Endothelial cell of umbilical vein (primary cell): Measurements from ENCODE around the gene RAD51B. TPM values are rescaled to one million over a fixed set of nuclear protein-coding genes. Genes with fewer than 3 reads are reported as not detected.

Experiments
- BruUV-seq: library from RNA; stranded (reverse); fragments of 400-500 nt; replicated peaks from 2 replicates; lab custom pipeline; 2021; lab: Mats Ljungman, UMichigan
- CTCF ChIA-PET: fragments of 300-600, 350-600 bp; sonication (Branson Sonifier 250); formaldehyde crosslinking; loops from one replicate; lab custom pipeline; 2021; ENCODE audit warnings: antibody characterized with exemption, inconsistent platforms; lab: Charles Lee
- POLR2A ChIA-PET: fragments of 300-600, 350-600 bp; sonication (Branson Sonifier 250); formaldehyde crosslinking; loops from one replicate; lab custom pipeline; 2021; ENCODE audit warnings: antibody characterized with exemption, inconsistent platforms; lab: Charles Lee
- DNase-seq: peaks from one replicate; pipeline ENCODE4 v3.0.0-alpha.2; 2011; ENCODE audit warnings: low read depth, low spot score
- FAIRE-seq: peaks from 2 replicates; lab custom pipeline; 2011; peaks lifted over from hg19 to GRCh38; lab: Jason Lieb, UNC
- H2AFZ ChIP-seq: 2 replicates; pipeline ENCODE4 v1.6.0; 2012; ENCODE audit warnings: low read depth, low read length, control low read depth, inconsistent platforms
- H3K27ac ChIP-seq: 2 replicates; pipeline ENCODE4 v1.5.1; 2011; ENCODE audit warnings: low read depth, mild to moderate bottlenecking, control low read depth, low read length, moderate library complexity; ENCODE audit not compliant: insufficient read depth
- H3K27me3 ChIP-seq, 2 experiments: 2 replicates each; pipeline versions ENCODE4 v1.6.0 to v1.6.1; 2011; ENCODE audit warnings: low read length in 2 of 2, mixed read lengths in 1 of 2; ENCODE audit not compliant: control insufficient read depth in 2 of 2, insufficient read depth in 2 of 2
- H3K36me3 ChIP-seq, 2 experiments: 2 replicates in 1 of 2; 3 replicates in 1 of 2; pipeline ENCODE4 v1.5.1; 2011; ENCODE audit warnings: low read length in 2 of 2, mild to moderate bottlenecking in 1 of 2, moderate library complexity in 1 of 2; ENCODE audit not compliant: control insufficient read depth in 2 of 2, insufficient read depth in 2 of 2; ENCODE audit errors: extremely low read depth in 1 of 2
- H3K4me1 ChIP-seq: 3 replicates; pipeline ENCODE4 v1.5.1; 2011; ENCODE audit warnings: mild to moderate bottlenecking, low read length; ENCODE audit not compliant: control insufficient read depth, insufficient read depth; ENCODE audit errors: extremely low read depth
- H3K4me2 ChIP-seq: 2 replicates; pipeline ENCODE4 v1.6.1; 2011; ENCODE audit warnings: low read length, control low read depth, mixed read lengths; ENCODE audit not compliant: insufficient read depth
- H3K4me3 ChIP-seq, 3 experiments: fragments of 200-600 bp in 1 of 3; sonication (generic), shearing (Covaris generic) in 1 of 3; replicated peaks in 1 of 3; 2 replicates each; pipeline ENCODE4 v1.5.1; 2011 to 2016; ENCODE audit warnings: control low read depth in 3 of 3, low read length in 3 of 3, mild to moderate bottlenecking in 2 of 3, inconsistent platforms in 1 of 3, low read depth in 1 of 3, moderate library complexity in 1 of 3; ENCODE audit not compliant: insufficient read depth in 1 of 3
- H3K79me2 ChIP-seq: 2 replicates; pipeline ENCODE4 v1.6.0; 2012; ENCODE audit warnings: low read length, inconsistent platforms; ENCODE audit not compliant: control insufficient read depth, insufficient read depth
- H3K9ac ChIP-seq: replicated peaks from 2 replicates; pipeline ENCODE3; 2011; ENCODE audit warnings: low read length, control low read depth; ENCODE audit not compliant: insufficient read depth; ENCODE audit errors: extremely low read depth
- H3K9me1 ChIP-seq: replicated peaks from 3 replicates; pipeline ENCODE4 v1.6.0; 2011; ENCODE audit warnings: mild to moderate bottlenecking, low read length; ENCODE audit not compliant: control insufficient read depth, insufficient read depth; ENCODE audit errors: extremely low read depth
- H3K9me3 ChIP-seq: replicated peaks from 2 replicates; pipeline ENCODE4 v1.5.1; 2012; ENCODE audit warnings: low read length, inconsistent platforms; ENCODE audit not compliant: control insufficient read depth, insufficient read depth
- H4K20me1 ChIP-seq: replicated peaks from 2 replicates; pipeline ENCODE3; 2011; ENCODE audit warnings: mild to moderate bottlenecking, low read length; ENCODE audit not compliant: control insufficient read depth, insufficient read depth; ENCODE audit errors: extremely low read depth
- CTCF ChIP-seq, 2 donors: IDR thresholded peaks; 1 replicate in 1 of 2; 2 replicates in 1 of 2; pipeline ENCODE4 v1.5.1; 2011; ENCODE audit warnings: low read length in 2 of 2, mild to moderate bottlenecking in 2 of 2, moderate library complexity in 2 of 2, control low read depth in 1 of 2, inconsistent platforms in 1 of 2, low read depth in 1 of 2; ENCODE audit not compliant: insufficient read depth in 1 of 2; ENCODE audit errors: extremely low read depth in 1 of 2
- FOS ChIP-seq: IDR thresholded peaks from 2 replicates; pipeline ENCODE4 v1.6.1; 2011; ENCODE audit warnings: mild to moderate bottlenecking, low read length, moderate library complexity, borderline replicate concordance; ENCODE audit not compliant: insufficient read depth
- GATA2 ChIP-seq: IDR thresholded peaks from 2 replicates; pipeline ENCODE4 v1.7.0; 2011; ENCODE audit warnings: low read depth, mild to moderate bottlenecking, moderate library complexity, mixed read lengths, low read length; ENCODE audit not compliant: insufficient read length, insufficient read depth
- MYC ChIP-seq: IDR thresholded peaks from one replicate; pipeline ENCODE4 v1.6.1; 2011; ENCODE audit warnings: mild to moderate bottlenecking, low read depth, low read length
- POLR2A ChIP-seq: IDR thresholded peaks from 2 replicates; pipeline ENCODE4 v1.6.1; 2012; ENCODE audit warnings: low read depth, mild to moderate bottlenecking, control low read depth, low read length
- dilution Hi-C: fragments of 300-500 bp; cut with MboI; formaldehyde crosslinking; loops from one replicate; pipeline ENCODE4 v1.15.0; 2019; ENCODE audit warnings: low sequenced_read_pairs; ENCODE audit not compliant: extremely low pct_ligation_motif_present
- intact Hi-C: fragments of 100-400 bp; cut with micrococcal nuclease; formaldehyde crosslinking; loops from one replicate; pipeline ENCODE4 v1.10.0; 2022
- polyA plus RNA-seq, 4 experiments: library from polyadenylated mRNA; depleted of rRNA in 3 of 4; stranded (reverse) in 3 of 4; unstranded in 1 of 4; fragments of >200 nt; gene quantifications; 2 replicates each; pipeline versions ENCODE4 v1.2.1 to v1.2.3, GENCODE V29; 2011 to 2012; ENCODE audit warnings: missing spikeins in 1 of 4
- total RNA-seq: library from RNA; stranded (reverse); gene quantifications from 2 replicates; pipeline ENCODE4 v1.2.3, GENCODE V29; 2021

Gene RAD51B
- total and polyA plus RNA-seq, 2 donors (not counting 3 experiments of a cell fraction or from before 2014, with no cell fraction given): 3.9 to 19.0 TPM

GRCh38 chr14:68631394-68632053 is 811.9 kb downstream of the RAD51B start:
- FAIRE-seq: no peak
- POLR2A ChIA-PET: no interaction called here
- no peak for DNase-seq
- no peaks in the 10 kb centered on the region for H3K79me2 ChIP-seq
- H3K36me3 ChIP-seq: no peaks in the 10 kb centered on the region
- H3K9me1 ChIP-seq: no peaks in the 10 kb centered on the region
- H3K4me2 ChIP-seq: no peak overlapping the region
- intact Hi-C loops (no loop called here), dilution Hi-C loops (no loop called here)
- no peak overlapping the region for H3K9ac ChIP-seq
- H3K9me3 ChIP-seq: no peaks in the 10 kb centered on the region
- CTCF ChIA-PET: no interaction called here
- no peaks in the 10 kb centered on the region for H3K27me3 ChIP-seq
- no peaks in the 10 kb centered on the region for H3K4me1 ChIP-seq
- no peak overlapping the region for H3K27ac ChIP-seq
- no peak overlapping the region for H2AFZ ChIP-seq
- H3K4me3 ChIP-seq: no peak overlapping the region
- no peaks in the 10 kb centered on the region for H4K20me1 ChIP-seq
- TF ChIP-seq FOS (no peak), MYC (no peak), CTCF (IDR thresholded peaks at IDR 0.05; ENCODE audit: extremely low read depth in 1 of 2, insufficient read depth in 1 of 2, low read depth in 1 of 2, low read length in 2 of 2) (no peak), POLR2A (no peak), GATA2 (no peak)
- BruUV-seq: no TSS peak
